ENCODE results near the gene SRPK2.
"Not testable (repeated sequence)": the region's sequence is repeated elsewhere in the genome, so short reads cannot be mapped to it uniquely, and the experiment has no call there.

SRPK2 gene

GRCh38 chr7:105199386-105199785 is 189.3 kb downstream of the SRPK2 start:
- no peak for TF ChIP-seq CTCF (IDR thresholded peaks at IDR 0.05; ENCODE audit: extremely low read depth, insufficient read depth, missing control alignments)
- in situ Hi-C loops (cut with MboI; ENCODE audit: low pct_unique_long_range_greater_than_20kb, low sequenced_read_pairs, unreplicated experiment) = no loop called here
- DNase-seq (ENCODE audit: low spot score) = no peak

- in situ Hi-C loops (cut with MboI; ENCODE audit: low pct_unique_long_range_greater_than_20kb, low sequenced_read_pairs, unreplicated experiment) = no loop called here
- DNase-seq (ENCODE audit: low spot score) = no peak
- no peak for TF ChIP-seq CTCF (IDR thresholded peaks at IDR 0.05; ENCODE audit: extremely low read depth, insufficient read depth, missing control alignments)
Measured at GRCh38 chr7:105198223-105198622, 190.5 kb downstream of the SRPK2 start.

- DNase-seq (ENCODE audit: low spot score) = no peak
- no peak for TF ChIP-seq CTCF (IDR thresholded peaks at IDR 0.05; ENCODE audit: extremely low read depth, insufficient read depth, missing control alignments)
- in situ Hi-C loops (cut with MboI; ENCODE audit: low pct_unique_long_range_greater_than_20kb, low sequenced_read_pairs, unreplicated experiment) = no loop called here
Measured at GRCh38 chr7:105196473-105196872, 192.2 kb downstream of the SRPK2 start.

- no peak for TF ChIP-seq CTCF (IDR thresholded peaks at IDR 0.05; ENCODE audit: extremely low read depth, insufficient read depth, missing control alignments)
- no peak for DNase-seq (ENCODE audit: low spot score)
- in situ Hi-C loops (cut with MboI; ENCODE audit: low pct_unique_long_range_greater_than_20kb, low sequenced_read_pairs, unreplicated experiment) = no loop called here
Measured at GRCh38 chr7:105195891-105196290, 192.8 kb downstream of the SRPK2 start.

- in situ Hi-C loops (cut with MboI; ENCODE audit: low pct_unique_long_range_greater_than_20kb, low sequenced_read_pairs, unreplicated experiment); DNase-seq (ENCODE audit: low spot score): not testable (repeated sequence)
Measured at GRCh38 chr7:105194959-105195358, 193.8 kb downstream of the SRPK2 start.

- DNase-seq (ENCODE audit: low spot score) = no peak
- TF ChIP-seq CTCF (IDR thresholded peaks at IDR 0.05; ENCODE audit: extremely low read depth, insufficient read depth, missing control alignments) = no peak
- in situ Hi-C loops (cut with MboI; ENCODE audit: low pct_unique_long_range_greater_than_20kb, low sequenced_read_pairs, unreplicated experiment) = no loop called here
Measured at GRCh38 chr7:105191331-105191730, 197.4 kb downstream of the SRPK2 start.

- in situ Hi-C loops (cut with MboI; ENCODE audit: low pct_unique_long_range_greater_than_20kb, low sequenced_read_pairs, unreplicated experiment) = no loop called here
- TF ChIP-seq CTCF (IDR thresholded peaks at IDR 0.05; ENCODE audit: extremely low read depth, insufficient read depth, missing control alignments) = no peak
- no peak for DNase-seq (ENCODE audit: low spot score)
Measured at GRCh38 chr7:105189859-105190492, 198.7 kb downstream of the SRPK2 start.

Data from GM13977 (cell line).